Measurements from ENCODE around the gene PRKN. TPM values are rescaled to one million over a fixed set of nuclear protein-coding genes. Genes with fewer than 3 reads are reported as not detected.
"Not testable (repeated sequence)": the region's sequence is repeated elsewhere in the genome, so short reads cannot be mapped to it uniquely, and the experiment has no call there.

PRKN gene
- total RNA-seq, 2 donors from 2014 or later: 10.7 to 21.2 TPM

GRCh38 chr6:161327360-161327953 is 1400.1 kb downstream of the PRKN start:
- H3K4me3 ChIP-seq: no peak overlapping the region

GRCh38 chr6:161319231-161319630 is 1408.3 kb downstream of the PRKN start:
- no peaks in the 10 kb centered on the region for H3K9me3 ChIP-seq
- no peak for DNase-seq (ENCODE audit: low spot score)
- WGBS: 44% methylated on average over 2 of the region's 2 CpGs

More at GRCh38 chr6:161327360-161327953, 1400.1 kb downstream of the PRKN start:
- Histone ChIP-seq H3K27ac (no peak overlapping the region), H3K4me1 (replicated peaks) (no peaks in the 10 kb centered on the region), H3K9me3 (no peaks in the 10 kb centered on the region), H3K36me3 (no peaks in the 10 kb centered on the region), H3K27me3 (replicated peaks; ENCODE audit: insufficient read depth) (no peaks in the 10 kb centered on the region)
- TF ChIP-seq POLR2A (IDR thresholded peaks at IDR 0.05) (no peak), POLR2AphosphoS5 (IDR thresholded peaks at IDR 0.05) (no peak), CTCF (IDR thresholded peaks at IDR 0.05) (no peak)
- intact Hi-C loops (cut with DNase I): no loop called here
- 97% methylated on average over 4 of the region's 4 CpGs for WGBS
- DNase-seq (ENCODE audit: low spot score): no peak

GRCh38 chr6:161318456-161318855 is 1409.1 kb downstream of the PRKN start:
- H3K9me3 ChIP-seq: no peaks in the 10 kb centered on the region
- DNase-seq (ENCODE audit: low spot score): no peak
- TF ChIP-seq POLR2A (IDR thresholded peaks at IDR 0.05) (no peak), POLR2AphosphoS5 (IDR thresholded peaks at IDR 0.05) (no peak), CTCF (IDR thresholded peaks at IDR 0.05) (no peak)
- no peaks in the 10 kb centered on the region for H3K4me1 ChIP-seq (replicated peaks)
- H3K27ac ChIP-seq: no peak overlapping the region
- intact Hi-C loops (cut with DNase I): no loop called here
- H3K36me3 ChIP-seq: no peaks in the 10 kb centered on the region
- H3K4me3 ChIP-seq: no peak overlapping the region
- 37% methylated on average over 6 of the region's 6 CpGs for WGBS
- no peaks in the 10 kb centered on the region for H3K27me3 ChIP-seq (replicated peaks; ENCODE audit: insufficient read depth)

More at GRCh38 chr6:161319231-161319630, 1408.3 kb downstream of the PRKN start:
- no peak overlapping the region for H3K4me3 ChIP-seq
- no peaks in the 10 kb centered on the region for H3K27me3 ChIP-seq (replicated peaks; ENCODE audit: insufficient read depth)
- no peaks in the 10 kb centered on the region for H3K36me3 ChIP-seq
- no peak overlapping the region for H3K27ac ChIP-seq
- intact Hi-C loops (cut with DNase I): no loop called here
- no peaks in the 10 kb centered on the region for H3K4me1 ChIP-seq (replicated peaks)
- TF ChIP-seq POLR2AphosphoS5 (IDR thresholded peaks at IDR 0.05) (no peak), CTCF (IDR thresholded peaks at IDR 0.05) (no peak)

- Histone ChIP-seq H3K4me1 (replicated peaks) (no peaks in the 10 kb centered on the region), H3K27ac (no peak overlapping the region), H3K4me3 (no peak overlapping the region), H3K9me3 (no peaks in the 10 kb centered on the region), H3K36me3 (no peaks in the 10 kb centered on the region), H3K27me3 (replicated peaks; ENCODE audit: insufficient read depth) (no peaks in the 10 kb centered on the region)
- DNase-seq (ENCODE audit: low spot score): no peak
- intact Hi-C loops (cut with DNase I): no loop called here
- WGBS: 97% methylated on average over 3 of the region's 3 CpGs
- TF ChIP-seq CTCF (IDR thresholded peaks at IDR 0.05) (no peak), POLR2A (IDR thresholded peaks at IDR 0.05) (no peak), POLR2AphosphoS5 (IDR thresholded peaks at IDR 0.05) (no peak)
Measured at GRCh38 chr6:161316531-161316930, 1411.0 kb downstream of the PRKN start.

GRCh38 chr6:161315246-161315917 is 1412.2 kb downstream of the PRKN start:
- H3K36me3 ChIP-seq; H3K4me1 ChIP-seq (replicated peaks); H3K4me3 ChIP-seq; intact Hi-C loops (cut with DNase I); H3K9me3 ChIP-seq; DNase-seq (ENCODE audit: low spot score); H3K27me3 ChIP-seq (replicated peaks; ENCODE audit: insufficient read depth); H3K27ac ChIP-seq: not testable (repeated sequence)
- WGBS: 95% methylated on average over 15 of the region's 15 CpGs

- H3K27ac ChIP-seq; intact Hi-C loops (cut with DNase I); H3K4me3 ChIP-seq: not testable (repeated sequence)
Measured at GRCh38 chr6:161314541-161315245, 1412.9 kb downstream of the PRKN start.

More at GRCh38 chr6:161314541-161315245, 1412.9 kb downstream of the PRKN start:
- not testable (repeated sequence) for H3K27me3 ChIP-seq (replicated peaks; ENCODE audit: insufficient read depth); H3K36me3 ChIP-seq; H3K9me3 ChIP-seq; DNase-seq (ENCODE audit: low spot score); H3K4me1 ChIP-seq (replicated peaks)
- 98% methylated on average over 20 of the region's 20 CpGs for WGBS
